Activated CD8-positive, alpha-beta T cell treated with anti-CD3 and anti-CD28 coated beads for 36 hours (primary cell): Measurements from ENCODE around the gene MRPL1. TPM values are rescaled to one million over a fixed set of nuclear protein-coding genes. Genes with fewer than 3 reads are reported as not detected.

ENCODE experiments used
- ATAC-seq: fragments of 200-7000 bp; cut with Tn5 transposase; one replicate; pipeline ENCODE4 v1.10.0; 2021; ENCODE audit warnings: mild to moderate bottlenecking, moderate library complexity
- CTCF ChIA-PET: fragments of 350-600 bp; sonication (Branson Sonifier 250); formaldehyde crosslinking; loops from one replicate; lab custom pipeline; 2021; ENCODE audit warnings: antibody characterized with exemption; lab: Charles Lee
- POLR2A ChIA-PET: fragments of 350-600 bp; sonication (Branson Sonifier 250); formaldehyde crosslinking; loops from one replicate; lab custom pipeline; 2021; ENCODE audit warnings: antibody characterized with exemption; lab: Charles Lee
- DNase-seq: peaks from one replicate; pipeline ENCODE4 v3.0.0-alpha.2; 2020
- H3K27ac Mint-ChIP-seq: one replicate; pipeline ENCODE4 v1.8.0; 2021; ENCODE audit warnings: mild to moderate bottlenecking, mixed read lengths
- H3K27me3 Mint-ChIP-seq: one replicate; pipeline ENCODE4 v1.8.0; 2021; ENCODE audit warnings: mixed read lengths
- H3K36me3 Mint-ChIP-seq: one replicate; pipeline ENCODE4 v1.8.0; 2021; ENCODE audit warnings: low read depth, mixed read lengths
- H3K4me1 Mint-ChIP-seq: one replicate; pipeline ENCODE4 v1.8.0; 2021; ENCODE audit warnings: low read depth, mixed read lengths
- H3K4me3 Mint-ChIP-seq: one replicate; pipeline ENCODE4 v1.8.0; 2021; ENCODE audit warnings: mild to moderate bottlenecking, moderate library complexity, mixed read lengths
- H3K9me3 Mint-ChIP-seq: one replicate; pipeline ENCODE4 v1.8.0; 2021; ENCODE audit warnings: mixed read lengths
- CTCF ChIP-seq: fragments of 200-600 bp; IDR thresholded peaks from one replicate; pipeline ENCODE4 v1.8.0; 2022; ENCODE audit warnings: antibody characterized with exemption, mild to moderate bottlenecking
- intact Hi-C: fragments of 100-400 bp; cut with micrococcal nuclease; formaldehyde crosslinking; loops from one replicate; pipeline ENCODE4 v1.10.0; 2022
- total RNA-seq, 2 experiments: library from RNA; stranded (reverse); gene quantifications; one replicate each; pipeline ENCODE4 v1.2.3, GENCODE V29; 2021

MRPL1 gene
- total RNA-seq, 2 experiments from 2014 or later, result 55.7 to 62.4 TPM

- Mint-ChIP-seq H3K4me1 (peaks cover 27% of the 10 kb centered on the region), H3K27me3 (no peaks in the 10 kb centered on the region), H3K4me3 (no peak overlapping the region), H3K9me3 (no peaks in the 10 kb centered on the region), H3K27ac (no peak overlapping the region), H3K36me3 (no peaks in the 10 kb centered on the region)
- ChIA-PET CTCF (interaction anchor here (0.7 kb wide), 1 partner anchor 13 kb away, joined by 3 read pairs; no protein-coding TSS in a partner anchor), POLR2A (no interaction called here)
- intact Hi-C loops, result no loop called here
- ATAC-seq (no peak), DNase-seq (no peak)
- no peak for TF ChIP-seq CTCF
Measured at GRCh38 chr4:77833126-77833724, 29.4 kb upstream of the MRPL1 start.

- intact Hi-C loops, result no loop called here
- DNase-seq (no peak), ATAC-seq (peak; percentile 27)
- Mint-ChIP-seq H3K36me3 (no peaks in the 10 kb centered on the region), H3K9me3 (no peaks in the 10 kb centered on the region), H3K4me3 (no peak overlapping the region), H3K27me3 (no peaks in the 10 kb centered on the region), H3K27ac (no peak overlapping the region), H3K4me1 (peaks cover 18% of the 10 kb centered on the region)
- TF ChIP-seq CTCF, result no peak
- CTCF ChIA-PET, result interaction anchor here (1.2 kb wide), 1 partner anchor 8 kb away, joined by 5 read pairs; no protein-coding TSS in a partner anchor
- POLR2A ChIA-PET, result interaction anchor here (2.0 kb wide), 1 partner anchor 14 kb away, joined by 6 read pairs; no protein-coding TSS in a partner anchor
Measured at GRCh38 chr4:77834403-77834802, 28.2 kb upstream of the MRPL1 start.

GRCh38 chr4:77843628-77844027, 19.0 kb upstream of the MRPL1 start:
- Mint-ChIP-seq H3K27ac (peak overlapping the region; percentile 53), H3K36me3 (no peaks in the 10 kb centered on the region), H3K27me3 (no peaks in the 10 kb centered on the region), H3K4me1 (peaks cover 25% of the 10 kb centered on the region), H3K4me3 (peak overlapping the region; percentile 0), H3K9me3 (no peaks in the 10 kb centered on the region)
- no peak for TF ChIP-seq CTCF
- ATAC-seq (peak; percentile 85), DNase-seq (no peak)
- ChIA-PET POLR2A (interaction anchor here (1.2 to 1.8 kb wide), 2 partner anchors 18 to 24 kb away, joined by 5 to 7 read pairs; no protein-coding TSS in a partner anchor), CTCF (interaction anchor here (1.4 to 1.7 kb wide), 2 partner anchors 17 to 22 kb away, joined by 3 to 4 read pairs; no protein-coding TSS in a partner anchor)
- intact Hi-C loops, result no loop called here

- H3K9me3 Mint-ChIP-seq, result no peaks in the 10 kb centered on the region
- TF ChIP-seq CTCF, result no peak
- ATAC-seq (no peak), DNase-seq (no peak)
- CTCF ChIA-PET, result interaction anchor here (1.3 to 1.7 kb wide), 3 partner anchors 13 to 18 kb away, joined by 3 to 4 read pairs (median 3); partner anchors contain the start of gene MRPL1
- no peak overlapping the region for H3K4me3 Mint-ChIP-seq
- no peaks in the 10 kb centered on the region for H3K27me3 Mint-ChIP-seq
- POLR2A ChIA-PET, result interaction anchor here (1.2 to 1.8 kb wide), 3 partner anchors 17 to 25 kb away, joined by 5 to 7 read pairs (median 5); no protein-coding TSS in a partner anchor
- H3K36me3 Mint-ChIP-seq, result no peaks in the 10 kb centered on the region
- H3K27ac Mint-ChIP-seq, result peak overlapping the region; percentile 53
- peaks cover 25% of the 10 kb centered on the region for H3K4me1 Mint-ChIP-seq
- intact Hi-C loops, result no loop called here
Measured at GRCh38 chr4:77844363-77844762, 18.3 kb upstream of the MRPL1 start.

- Mint-ChIP-seq H3K27ac (peak overlapping the region; percentile 18), H3K27me3 (no peaks in the 10 kb centered on the region), H3K4me3 (no peak overlapping the region), H3K4me1 (peaks cover 25% of the 10 kb centered on the region), H3K36me3 (no peaks in the 10 kb centered on the region), H3K9me3 (no peaks in the 10 kb centered on the region)
- ATAC-seq (peak; percentile 32), DNase-seq (no peak)
- TF ChIP-seq CTCF, result no peak
- CTCF ChIA-PET, result interaction anchor here (0.6 to 1.4 kb wide), 3 partner anchors 12 to 17 kb away, joined by 3 to 4 read pairs (median 3); partner anchors contain the start of gene MRPL1
- intact Hi-C loops, result no loop called here
- POLR2A ChIA-PET, result interaction anchor here (0.6 to 1.6 kb wide), 3 partner anchors 10 to 26 kb away, joined by 3 to 5 read pairs (median 4); no protein-coding TSS in a partner anchor
Measured at GRCh38 chr4:77845400-77845799, 17.2 kb upstream of the MRPL1 start.
